Inferior parietal cortex (tissue), 1 donor: ENCODE data around the gene RFLNA.

Source experiments
- DNase-seq: peaks from one replicate; pipeline ENCODE4 v3.0.0-alpha.2; 2016; ENCODE audit errors: extremely low spot score

The RFLNA gene

GRCh38 chr12:124294780-124295341, at the start of gene RFLNA:
Gene RFLNA, plus strand, starts transcription at chr12:124295093. Its CDS starts 337 bp downstream, at chr12:124295430.
- DNase-seq = no peak

GRCh38 chr12:124247331-124247730, 47.6 kb upstream of the RFLNA start:
- no peak for DNase-seq

- DNase-seq = no peak
Measured at GRCh38 chr12:124248941-124249825, 45.7 kb upstream of the RFLNA start.

- DNase-seq = no peak
Measured at GRCh38 chr12:124251186-124251585, 43.7 kb upstream of the RFLNA start.

- no peak for DNase-seq
Measured at GRCh38 chr12:124252964-124253363, 41.9 kb upstream of the RFLNA start.

- DNase-seq = no peak
Measured at GRCh38 chr12:124254126-124254525, 40.8 kb upstream of the RFLNA start.

- DNase-seq = no peak
Measured at GRCh38 chr12:124259154-124260066, 35.5 kb upstream of the RFLNA start.

GRCh38 chr12:124261885-124262284, 33.0 kb upstream of the RFLNA start:
- DNase-seq = no peak

GRCh38 chr12:124264089-124264795, 30.7 kb upstream of the RFLNA start:
- no peak for DNase-seq

- no peak for DNase-seq
Measured at GRCh38 chr12:124264879-124265278, 30.0 kb upstream of the RFLNA start.

GRCh38 chr12:124267205-124267778, 27.6 kb upstream of the RFLNA start:
- DNase-seq = no peak

- DNase-seq = no peak
Measured at GRCh38 chr12:124270671-124271070, 24.2 kb upstream of the RFLNA start.

GRCh38 chr12:124273630-124274029, 21.3 kb upstream of the RFLNA start:
- DNase-seq = no peak

- DNase-seq = no peak
Measured at GRCh38 chr12:124276337-124276736, 18.6 kb upstream of the RFLNA start.

GRCh38 chr12:124277394-124278241, 17.3 kb upstream of the RFLNA start:
- DNase-seq = no peak

GRCh38 chr12:124278389-124279101, 16.3 kb upstream of the RFLNA start:
- no peak for DNase-seq

GRCh38 chr12:124279315-124279714, 15.6 kb upstream of the RFLNA start:
- no peak for DNase-seq

- no peak for DNase-seq
Measured at GRCh38 chr12:124279846-124280360, 15.0 kb upstream of the RFLNA start.

GRCh38 chr12:124281309-124281708, 13.6 kb upstream of the RFLNA start:
- no peak for DNase-seq
